GM19455 (cell line): ENCODE measurements around the gene PDZD4.

Experiments
- ATAC-seq: cut with Tn5 transposase; IDR thresholded peaks from one replicate; pipeline ENCODE4 v1.9.1; 2021; ENCODE audit not compliant: unreplicated experiment

The PDZD4 gene

DNA sequence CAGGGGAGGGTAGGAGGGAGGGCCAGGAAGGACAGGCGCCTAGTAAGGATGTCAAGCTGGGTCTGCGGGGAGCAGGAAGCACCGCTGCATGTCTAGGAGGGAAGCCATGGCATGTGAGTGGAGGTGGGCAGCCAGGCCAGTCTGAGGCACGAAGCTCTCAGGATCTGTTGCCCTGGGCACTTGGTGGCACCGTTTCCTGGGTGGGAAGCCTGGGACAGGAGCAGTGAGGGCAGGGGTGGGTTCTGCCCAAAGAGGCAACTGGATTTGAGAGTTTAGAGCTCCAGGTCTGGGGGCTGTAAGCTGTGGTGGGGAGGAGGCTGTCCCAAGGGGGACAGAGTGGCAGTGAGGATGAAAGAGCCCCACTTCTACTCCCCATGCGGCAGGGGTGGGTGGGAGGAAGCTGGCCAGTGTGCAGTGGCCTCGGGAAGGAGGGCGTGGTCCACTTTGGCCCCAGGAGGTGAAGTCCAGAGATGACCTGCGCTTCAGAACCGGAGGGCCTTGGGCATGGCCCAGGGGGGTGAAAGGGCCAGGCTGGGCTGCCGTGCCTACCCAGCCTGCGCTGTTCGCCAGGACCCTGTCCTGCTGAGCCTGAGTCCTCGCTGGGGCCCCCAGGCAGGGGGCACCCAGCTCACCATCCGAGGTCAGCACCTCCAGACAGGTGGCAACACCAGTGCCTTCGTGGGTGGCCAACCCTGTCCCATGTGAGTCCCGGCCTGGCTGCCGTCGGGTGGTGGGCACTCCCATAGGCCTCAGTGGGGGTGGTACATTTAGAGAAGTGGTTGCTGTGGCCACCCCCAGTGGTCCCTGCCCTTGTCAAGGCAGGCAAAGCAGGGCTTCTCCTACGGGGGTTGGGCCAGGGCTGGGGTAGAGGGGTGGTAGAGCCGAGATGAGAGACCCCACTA is 57.8 kb downstream of the PDZD4 start:
- ATAC-seq, result no peak

DNA sequence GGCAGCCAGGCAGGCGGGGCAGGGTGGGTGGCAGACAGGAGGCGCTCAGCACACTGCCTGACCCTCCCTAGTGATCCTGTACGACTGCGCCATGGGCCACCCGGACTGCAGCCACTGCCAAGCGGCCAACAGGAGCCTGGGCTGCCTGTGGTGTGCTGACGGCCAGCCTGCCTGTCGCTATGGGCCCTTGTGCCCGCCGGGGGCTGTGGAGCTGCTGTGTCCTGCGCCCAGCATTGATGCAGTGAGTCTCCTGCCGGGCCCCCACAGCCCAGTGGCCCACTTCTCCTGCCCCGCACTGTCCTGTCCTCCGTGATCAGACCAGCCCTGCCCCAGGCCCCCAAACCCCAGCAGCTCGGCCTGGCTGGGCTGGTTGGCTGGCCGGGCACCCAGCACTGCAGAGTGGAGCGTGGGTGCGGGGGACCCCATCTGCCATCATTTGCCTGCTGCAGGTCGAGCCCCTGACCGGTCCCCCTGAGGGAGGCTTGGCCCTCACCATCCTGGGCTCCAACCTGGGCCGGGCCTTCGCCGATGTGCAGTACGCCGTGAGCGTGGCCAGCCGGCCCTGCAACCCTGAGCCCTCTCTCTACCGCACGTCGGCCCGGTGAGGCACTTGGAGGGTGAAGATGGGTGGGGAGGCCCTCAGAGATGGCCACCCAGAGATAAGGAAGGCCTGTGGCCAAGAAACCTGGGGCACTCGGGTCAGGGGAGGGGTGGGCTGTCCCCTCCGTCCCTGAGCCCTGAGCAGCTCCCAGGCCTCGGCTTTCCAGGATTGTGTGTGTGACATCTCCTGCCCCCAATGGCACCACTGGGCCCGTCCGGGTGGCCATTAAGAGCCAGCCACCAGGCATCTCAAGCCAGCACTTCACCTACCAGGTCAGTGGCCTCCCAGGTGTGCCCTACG is 58.7 kb downstream of the PDZD4 start:
- no peak for ATAC-seq

DNA sequence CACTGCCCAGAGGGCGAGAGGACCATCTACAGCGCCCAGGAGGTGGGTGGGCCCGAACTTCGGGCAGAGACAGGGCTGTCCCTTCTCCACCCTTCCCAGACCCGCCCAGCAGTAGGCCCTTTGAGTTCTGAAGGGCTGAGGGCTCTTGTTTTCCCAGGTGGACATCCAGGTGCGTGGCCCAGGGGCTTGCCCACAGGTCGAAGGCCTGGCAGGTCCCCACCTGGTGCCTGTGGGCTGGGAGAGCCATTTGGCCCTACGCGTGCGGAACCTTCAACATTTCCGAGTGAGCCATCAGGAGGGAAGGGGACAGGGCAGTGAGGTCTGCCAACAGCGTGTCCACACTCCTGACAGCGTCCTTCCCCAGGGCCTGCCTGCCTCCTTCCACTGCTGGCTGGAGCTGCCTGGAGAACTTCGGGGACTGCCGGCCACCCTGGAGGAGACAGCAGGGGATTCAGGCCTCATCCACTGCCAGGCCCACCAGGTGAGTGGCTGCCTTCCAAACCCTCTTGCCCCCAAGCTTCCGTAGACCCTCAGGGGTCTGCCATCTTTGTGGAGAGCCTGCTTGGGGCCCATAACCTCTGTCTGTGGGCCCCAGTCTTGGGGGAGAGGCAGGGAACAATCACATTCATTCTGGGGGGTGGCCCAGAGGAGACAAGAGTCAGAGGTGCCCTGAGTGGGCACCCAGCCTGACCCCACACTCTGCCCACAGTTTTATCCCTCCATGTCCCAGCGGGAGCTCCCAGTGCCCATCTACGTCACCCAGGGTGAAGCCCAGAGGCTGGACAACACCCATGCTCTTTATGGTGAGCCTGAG is 59.5 kb downstream of the PDZD4 start:
- no peak for ATAC-seq

DNA sequence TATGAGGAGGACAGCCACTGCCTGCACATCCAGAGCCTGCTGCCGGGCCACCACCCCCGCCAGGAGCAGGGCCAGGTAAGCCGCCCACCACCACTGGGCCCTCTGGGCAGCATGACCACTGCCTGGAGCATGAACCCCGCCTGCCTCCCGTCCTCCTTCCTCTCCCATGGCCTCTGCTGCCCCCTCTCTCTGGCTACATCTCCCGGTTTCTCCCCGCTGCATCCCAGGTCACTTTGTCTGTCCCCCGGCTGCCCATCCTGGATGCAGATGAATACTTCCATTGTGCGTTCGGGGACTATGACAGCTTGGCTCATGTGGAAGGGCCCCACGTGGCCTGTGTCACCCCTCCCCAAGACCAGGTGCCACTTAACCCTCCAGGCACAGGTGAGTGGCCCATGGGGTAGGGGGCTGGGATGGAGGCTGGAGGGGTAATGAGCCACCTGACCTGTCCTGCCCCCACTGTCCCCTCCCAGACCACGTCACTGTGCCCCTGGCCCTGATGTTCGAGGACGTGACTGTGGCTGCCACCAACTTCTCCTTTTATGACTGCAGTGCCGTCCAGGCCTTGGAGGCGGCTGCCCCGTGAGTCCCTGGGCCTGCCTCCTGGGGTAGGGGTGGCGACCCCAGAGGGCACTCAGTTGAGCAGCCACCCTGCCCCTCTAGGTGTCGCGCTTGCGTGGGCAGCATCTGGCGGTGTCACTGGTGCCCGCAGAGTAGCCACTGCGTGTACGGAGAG is 60.3 kb downstream of the PDZD4 start:
- ATAC-seq, result no peak

DNA sequence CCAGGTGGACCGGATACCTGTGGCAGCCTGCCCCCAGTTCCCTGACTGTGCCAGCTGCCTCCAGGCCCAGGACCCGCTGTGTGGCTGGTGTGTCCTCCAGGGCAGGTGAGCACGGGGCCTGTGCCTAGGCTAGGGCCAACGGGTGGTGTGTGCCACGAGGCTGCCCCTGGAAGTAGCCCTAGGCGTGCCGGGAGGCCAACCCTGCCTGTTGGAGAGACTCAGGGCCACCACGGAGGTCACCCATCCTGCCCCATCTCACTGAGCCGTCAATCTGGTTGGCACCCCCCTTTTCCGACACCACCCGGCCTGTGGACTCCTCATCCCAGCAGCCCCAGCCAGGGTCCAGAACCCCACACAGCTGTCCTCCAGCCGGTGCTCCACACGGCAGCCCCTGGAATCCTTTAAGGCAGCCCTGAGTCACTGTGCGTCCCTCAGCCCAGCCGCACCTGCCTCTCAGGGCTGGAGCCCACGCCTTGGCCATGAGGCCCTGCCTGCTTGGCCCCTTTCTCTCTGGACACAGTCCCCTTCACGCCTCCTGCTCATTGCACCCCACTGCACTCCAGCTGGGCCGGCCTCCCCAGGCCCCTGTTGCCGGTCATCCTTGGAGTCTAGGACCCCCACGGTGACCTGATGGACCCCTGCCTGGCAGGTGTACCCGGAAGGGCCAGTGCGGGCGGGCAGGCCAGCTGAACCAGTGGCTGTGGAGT is 61.0 kb downstream of the PDZD4 start:
- ATAC-seq, result no peak

DNA sequence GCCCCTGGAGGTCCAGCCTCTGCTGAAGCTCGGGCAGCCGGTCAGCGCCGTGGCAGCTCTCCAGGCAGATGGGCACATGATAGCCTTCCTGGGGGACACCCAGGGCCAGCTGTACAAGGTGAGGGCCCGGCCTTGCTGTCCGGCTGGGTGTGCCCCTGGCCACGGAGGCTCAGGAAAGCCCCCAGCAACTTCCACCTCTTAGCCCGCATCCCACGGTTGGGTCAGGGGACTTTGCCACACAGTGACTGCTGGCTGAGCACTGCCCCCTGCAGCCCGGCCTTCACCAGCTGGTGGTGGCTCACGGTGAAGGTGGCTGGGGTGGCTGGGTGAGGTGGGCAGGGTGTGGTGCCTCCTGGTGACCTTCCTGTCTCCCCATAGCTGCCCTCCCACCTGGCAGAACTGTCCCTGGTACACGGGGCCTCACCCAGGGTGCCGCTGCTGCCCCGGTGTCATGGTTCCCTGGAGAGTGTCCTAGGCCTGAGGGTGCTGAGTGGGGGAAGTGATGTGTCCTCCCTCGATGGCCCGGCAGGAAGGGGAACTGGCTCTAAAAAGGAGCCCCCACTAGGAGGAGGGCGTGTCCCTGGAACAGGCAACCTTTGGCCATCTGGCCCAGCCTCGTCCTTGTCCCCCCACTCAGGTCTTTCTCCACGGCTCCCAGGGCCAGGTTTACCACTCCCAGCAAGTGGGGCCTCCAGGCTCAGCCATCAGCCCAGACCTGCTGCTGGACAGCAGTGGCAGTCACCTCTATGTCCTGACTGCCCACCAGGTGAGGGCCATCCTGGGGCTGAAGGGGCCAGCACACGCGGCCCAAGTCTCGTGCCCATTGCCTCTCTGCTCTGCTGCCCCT is 61.8 kb downstream of the PDZD4 start:
- no peak for ATAC-seq

DNA sequence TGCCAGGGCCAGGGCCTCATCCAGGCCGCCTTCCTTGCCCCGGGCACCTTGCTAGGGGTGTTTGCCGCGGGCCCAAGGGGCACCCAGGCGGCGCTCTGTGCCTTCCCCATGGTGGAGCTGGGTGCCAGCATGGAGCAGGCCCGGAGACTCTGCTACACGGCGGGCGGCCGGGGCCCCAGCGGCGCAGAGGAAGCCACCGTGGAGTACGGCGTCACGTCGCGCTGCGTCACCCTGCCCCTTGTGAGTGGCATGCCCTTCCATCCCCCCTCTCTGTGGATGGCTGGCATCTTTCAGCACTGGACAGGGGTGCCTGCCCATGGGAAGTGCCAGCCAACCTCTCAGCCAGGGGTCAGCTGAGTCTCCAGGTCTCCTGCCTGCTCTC is 62.7 kb downstream of the PDZD4 start:
- ATAC-seq, result no peak

DNA sequence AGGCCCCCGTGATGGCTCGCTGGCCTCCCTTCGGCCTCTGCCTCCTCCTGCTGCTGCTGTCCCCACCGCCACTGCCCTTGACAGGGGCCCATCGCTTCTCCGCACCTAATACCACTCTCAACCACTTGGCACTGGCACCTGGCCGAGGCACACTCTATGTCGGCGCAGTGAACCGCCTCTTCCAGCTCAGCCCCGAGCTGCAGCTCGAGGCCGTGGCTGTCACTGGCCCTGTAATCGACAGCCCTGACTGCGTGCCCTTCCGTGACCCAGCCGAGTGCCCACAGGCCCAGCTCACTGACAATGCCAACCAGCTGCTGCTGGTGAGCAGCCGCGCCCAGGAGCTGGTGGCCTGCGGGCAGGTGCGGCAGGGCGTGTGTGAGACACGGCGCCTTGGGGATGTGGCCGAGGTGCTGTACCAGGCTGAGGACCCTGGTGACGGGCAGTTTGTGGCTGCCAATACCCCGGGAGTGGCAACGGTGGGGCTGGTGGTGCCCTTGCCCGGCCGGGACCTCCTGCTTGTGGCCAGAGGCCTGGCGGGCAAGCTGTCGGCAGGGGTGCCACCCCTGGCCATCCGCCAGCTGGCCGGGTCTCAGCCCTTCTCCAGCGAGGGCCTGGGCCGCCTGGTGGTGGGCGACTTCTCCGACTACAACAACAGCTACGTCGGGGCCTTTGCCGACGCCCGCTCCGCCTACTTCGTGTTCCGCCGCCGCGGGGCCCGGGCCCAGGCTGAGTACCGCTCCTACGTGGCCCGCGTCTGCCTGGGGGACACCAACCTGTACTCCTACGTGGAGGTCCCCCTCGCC is 63.3 kb downstream of the PDZD4 start:
- no peak for ATAC-seq

DNA sequence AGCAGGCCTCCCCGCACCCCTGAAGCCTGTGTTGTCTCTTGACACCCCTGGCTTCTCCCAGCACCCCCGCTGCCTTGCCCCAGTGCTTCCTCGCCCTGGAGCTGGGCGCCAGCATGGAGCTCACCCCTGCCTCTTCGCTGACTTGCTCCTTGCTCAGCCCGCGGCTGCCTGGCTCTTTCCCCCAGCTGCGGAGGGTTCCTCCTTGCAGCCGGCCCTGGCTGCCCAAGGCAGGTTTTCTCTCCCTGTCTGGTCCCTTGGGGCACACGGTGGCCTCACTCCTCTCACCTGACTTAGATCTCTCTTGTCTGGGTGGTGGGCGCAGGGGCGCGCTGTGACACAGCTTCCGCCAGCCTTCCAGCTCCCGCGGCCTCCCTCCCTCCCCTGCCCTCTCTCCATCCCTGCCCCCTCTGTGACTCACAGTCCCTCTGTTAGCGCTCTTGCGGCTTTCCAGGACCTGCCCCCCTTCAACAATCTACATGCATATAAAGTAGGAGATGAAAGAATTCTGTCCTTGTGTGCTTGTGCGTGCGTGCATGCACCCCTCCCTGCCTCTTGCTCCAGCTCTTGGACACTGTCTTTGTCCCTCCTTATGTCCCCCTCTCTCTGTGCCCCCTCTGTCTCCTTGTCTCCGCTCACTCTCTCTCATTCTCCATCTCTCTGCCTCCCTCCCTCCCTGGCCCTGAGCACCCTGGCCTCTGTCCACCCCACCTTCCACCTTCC is 64.1 kb downstream of the PDZD4 start:
- no peak for ATAC-seq

DNA sequence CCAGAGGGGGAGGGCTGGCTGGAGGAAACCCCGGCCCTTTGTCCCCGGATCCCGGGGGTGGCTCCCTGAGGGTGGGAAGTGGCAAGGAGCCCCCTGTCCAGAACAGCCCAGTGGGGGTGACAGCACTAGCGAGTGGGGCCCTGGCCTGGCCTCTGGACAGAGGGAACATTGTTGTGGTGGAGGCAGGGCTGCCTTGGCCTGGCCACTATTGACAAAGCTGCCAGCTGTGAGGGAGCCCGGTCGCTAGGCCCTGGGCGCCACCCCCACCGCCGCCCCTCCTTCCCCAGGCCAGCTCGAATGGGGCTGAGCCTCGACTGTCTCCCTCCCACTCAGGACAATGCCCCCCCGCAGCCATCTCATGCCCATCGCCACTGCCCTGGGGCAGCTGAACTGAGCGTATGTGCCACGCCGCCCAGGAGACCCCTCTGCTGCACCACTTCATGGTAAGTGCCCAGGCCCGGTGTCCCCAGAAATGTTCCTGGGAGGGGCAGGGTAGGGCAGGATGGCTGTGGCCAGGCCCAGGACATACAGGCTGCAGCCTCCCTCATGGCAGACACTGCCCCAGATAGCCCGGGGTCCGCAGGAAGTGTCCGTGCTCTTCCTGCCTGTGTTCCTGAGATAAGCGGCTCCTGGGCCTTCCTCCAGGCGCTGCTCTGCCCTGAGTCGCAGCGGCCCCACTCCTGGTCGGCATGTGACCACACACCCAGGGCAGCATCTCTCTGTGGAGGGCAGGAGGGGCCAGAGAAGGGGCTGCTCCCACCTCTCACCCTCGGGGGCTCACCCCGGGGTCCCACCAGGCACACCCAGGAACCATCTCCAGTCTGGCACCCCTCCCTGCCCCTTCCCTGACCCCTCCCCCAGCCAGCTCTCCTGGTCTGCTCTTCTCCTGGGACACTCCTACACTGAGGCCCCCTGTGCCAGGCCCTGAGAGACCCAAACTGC is 64.9 kb downstream of the PDZD4 start:
- no peak for ATAC-seq

DNA sequence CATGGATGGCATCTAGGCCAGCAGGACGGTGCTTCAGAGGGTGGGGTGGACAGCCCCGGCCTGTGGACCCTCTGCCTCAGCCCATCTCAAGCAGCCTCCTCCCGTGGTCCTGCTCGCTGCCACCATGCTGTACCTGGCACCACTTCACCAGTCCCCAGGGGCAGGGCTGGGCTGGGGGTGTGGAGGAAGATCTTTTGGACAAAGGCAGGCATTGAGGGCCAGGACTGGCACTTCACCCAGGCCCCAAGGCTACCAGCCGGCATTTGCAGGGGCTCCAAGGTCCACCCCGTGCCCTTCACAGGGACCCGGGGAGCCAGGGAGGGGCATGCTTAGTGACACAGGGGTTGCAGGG is 65.6 kb downstream of the PDZD4 start:
- no peak for ATAC-seq

DNA sequence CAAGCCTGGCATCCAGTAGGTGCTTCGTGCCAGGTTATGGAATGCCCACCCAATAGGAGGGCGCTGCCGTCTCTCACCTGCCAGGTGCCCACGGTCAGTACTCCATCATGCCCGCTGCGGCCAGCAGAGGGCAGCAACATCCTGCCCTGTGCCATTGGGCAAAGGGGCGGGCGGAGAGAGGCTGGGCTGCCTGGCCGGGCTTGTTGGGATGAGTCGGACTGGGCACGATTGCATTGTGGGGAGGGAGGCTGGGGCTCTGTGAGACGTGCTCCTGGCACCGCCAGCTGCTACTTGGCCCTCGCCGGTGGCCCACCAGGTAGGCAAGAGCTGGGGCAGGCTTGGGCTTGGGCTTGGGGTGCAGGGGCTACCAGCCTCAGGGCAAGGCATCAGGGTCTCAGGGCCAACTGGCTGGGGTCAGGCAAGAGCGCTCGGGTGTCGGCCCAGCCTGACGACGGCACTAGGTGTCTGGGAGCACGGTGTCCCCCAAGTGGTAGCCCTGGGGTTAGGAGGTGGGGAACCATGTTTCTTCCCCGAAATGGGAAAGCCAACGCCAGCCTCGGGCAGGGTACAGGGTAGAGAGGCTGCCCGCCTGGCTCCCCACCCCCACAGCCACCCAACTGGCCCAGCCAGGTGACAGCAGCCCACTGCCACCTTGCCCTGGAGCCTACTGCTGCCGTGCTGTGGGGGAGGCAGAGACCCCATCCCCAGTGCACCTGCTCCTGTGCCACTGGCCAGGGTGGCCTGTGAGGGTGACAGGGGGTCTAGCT is 66.2 kb downstream of the PDZD4 start, which contains the start of gene PLXNB3:
Gene PLXNB3 (plus strand): TSS at position 261 of the 767 bp plus-strand sequence. CDS start 1,287 bp downstream, outside the sequence.
- ATAC-seq, result no peak

DNA sequence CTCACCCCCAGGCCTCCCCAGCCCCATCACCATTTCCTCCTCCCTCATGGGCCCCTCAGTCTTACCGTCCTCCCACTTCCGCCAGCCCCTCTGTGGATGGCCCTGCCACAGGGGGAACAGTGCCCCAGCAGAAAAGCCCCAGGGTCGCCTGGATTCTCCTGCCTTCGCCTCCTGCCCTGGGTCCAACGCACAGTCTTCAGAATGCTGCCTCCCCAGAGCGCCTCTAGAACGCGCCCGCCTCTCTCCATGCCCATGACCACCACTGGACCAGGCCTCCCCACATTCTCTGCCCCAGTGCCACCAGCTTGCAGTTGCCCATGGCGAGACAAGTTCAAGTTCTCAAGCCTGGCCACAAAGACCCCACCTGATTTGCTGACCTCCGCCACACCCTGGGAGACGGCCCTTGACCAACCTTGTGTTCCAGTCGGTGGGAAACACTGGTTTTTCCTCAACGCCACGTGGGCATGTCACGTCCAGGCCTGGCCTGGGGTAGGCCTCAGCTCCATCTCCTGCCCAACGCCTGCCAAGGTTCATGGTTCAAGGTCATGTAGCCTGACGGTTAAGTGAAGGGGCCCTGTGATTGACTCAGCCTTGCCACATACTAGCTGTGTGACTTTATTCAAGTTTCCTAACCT is 66.9 kb downstream of the PDZD4 start:
- no peak for ATAC-seq

DNA sequence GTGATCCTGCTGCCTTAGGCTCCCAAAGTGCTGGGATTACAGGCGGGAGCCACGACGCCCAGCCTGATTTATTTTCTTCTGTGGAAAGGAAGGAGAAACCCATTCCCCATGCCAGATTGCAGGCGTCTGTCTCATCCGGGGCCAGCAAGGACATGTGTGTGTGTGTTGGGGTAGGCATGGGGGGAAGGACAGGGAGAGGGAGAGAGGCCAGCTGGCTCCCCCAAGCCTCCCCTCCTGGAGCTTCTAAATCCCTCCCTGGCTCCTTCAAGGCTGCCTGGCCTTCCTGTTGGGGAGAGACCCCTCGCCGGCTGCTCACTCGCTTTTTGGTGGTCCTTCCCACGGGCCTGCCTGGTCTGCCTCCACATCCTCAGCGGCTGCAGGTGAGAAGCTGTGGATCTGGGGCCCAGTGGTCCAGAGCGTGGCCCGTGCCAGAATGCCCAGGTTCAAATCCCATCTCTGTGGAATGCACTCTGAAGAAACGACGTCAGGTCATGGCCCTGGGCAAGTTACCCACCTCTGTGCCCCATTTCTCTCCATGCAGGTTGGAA is 67.6 kb downstream of the PDZD4 start:
- no peak for ATAC-seq

DNA sequence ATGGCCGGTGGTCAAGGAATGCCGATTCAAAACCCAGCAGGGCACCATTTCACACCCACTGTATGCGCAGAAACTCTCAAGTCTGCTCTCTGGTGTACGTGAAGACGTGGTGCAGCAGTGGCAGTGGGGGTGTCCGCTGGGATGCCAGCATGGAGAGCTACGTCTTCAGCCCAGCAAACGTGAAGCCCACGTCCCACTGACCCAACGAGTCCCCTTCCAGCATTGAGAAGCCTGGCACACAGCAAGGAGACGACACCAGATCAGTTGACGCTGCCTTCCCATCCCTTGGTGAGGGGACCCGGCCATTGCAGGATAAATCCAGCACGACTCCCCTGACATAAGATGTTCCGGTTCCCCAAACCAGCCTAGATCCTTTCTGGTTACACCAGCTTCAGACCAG is 68.5 kb downstream of the PDZD4 start:
- no peak for ATAC-seq
